H1 (cell line): ENCODE results near the gene CXCR5.

Experiments used
- CBX5 ChIP-seq: fragments of 300-800, 300-1000 bp; sonication (generic); IDR thresholded peaks from 2 replicates; pipeline ENCODE4 v1.7.1; 2016; ENCODE audit warnings: antibody characterized with exemption, low read length, low read depth
- CREB1 ChIP-seq: IDR thresholded peaks from 2 replicates; pipeline ENCODE4 v1.6.1; 2012; ENCODE audit warnings: inconsistent platforms
- FOSL1 ChIP-seq: IDR thresholded peaks from 2 replicates; pipeline ENCODE4 v1.6.1; 2011; ENCODE audit warnings: mild to moderate bottlenecking, low read depth, low read length, moderate library complexity; ENCODE audit not compliant: insufficient read depth
- HDAC2 ChIP-seq, 2 experiments: fragments of 300-600 bp in 1 of 2; sonication (generic) in 1 of 2; IDR thresholded peaks; 2 replicates each; pipeline ENCODE4 v1.6.1; 2011 to 2012; ENCODE audit warnings: low read depth in 2 of 2, low read length in 2 of 2, mild to moderate bottlenecking in 2 of 2, moderate library complexity in 2 of 2, borderline replicate concordance in 1 of 2, inconsistent platforms in 1 of 2
- MAFK ChIP-seq: IDR thresholded peaks from 2 replicates; pipeline ENCODE4 v1.6.1; 2012; ENCODE audit warnings: low read depth, mild to moderate bottlenecking, improper control_type of control experiment, low read length
- POLR2A ChIP-seq, 2 experiments: IDR thresholded peaks; 1 replicate in 1 of 2; 2 replicates in 1 of 2; pipeline ENCODE4 v1.6.1; 2011; ENCODE audit warnings: low read depth in 2 of 2, low read length in 2 of 2, mild to moderate bottlenecking in 2 of 2; ENCODE audit errors: control extremely low read depth in 1 of 2
- POLR2AphosphoS5 ChIP-seq: IDR thresholded peaks from 2 replicates; pipeline ENCODE4 v1.6.1; 2011; ENCODE audit warnings: low read depth, low read length
- RFX5 ChIP-seq: IDR thresholded peaks from 2 replicates; pipeline ENCODE4 v1.6.1; 2011; ENCODE audit warnings: low read depth, low read length, improper control_type of control experiment, borderline replicate concordance
- ZNF274 ChIP-seq: IDR thresholded peaks from 2 replicates; pipeline ENCODE4 v1.7.0; 2012; ENCODE audit warnings: low read length, borderline replicate concordance; ENCODE audit errors: extremely low read depth
- TF ChIP-seq, protein P1 (sequence below), 3 experiments: IDR thresholded peaks; 1 replicate in 2 of 3; 2 replicates in 1 of 3; pipeline versions ENCODE4 v1.5.1 to v1.6.1; 2011; ENCODE audit warnings: low read length in 3 of 3, mild to moderate bottlenecking in 3 of 3, inconsistent platforms in 2 of 3, low read depth in 1 of 3, moderate library complexity in 1 of 3; ENCODE audit not compliant: insufficient read depth in 1 of 3; ENCODE audit errors: control extremely low read depth in 1 of 3
- TF ChIP-seq, protein P2 (sequence below): IDR thresholded peaks from 2 replicates; pipeline ENCODE4 v1.6.1; 2011; ENCODE audit warnings: low read length, improper control_type of control experiment

DNA sequence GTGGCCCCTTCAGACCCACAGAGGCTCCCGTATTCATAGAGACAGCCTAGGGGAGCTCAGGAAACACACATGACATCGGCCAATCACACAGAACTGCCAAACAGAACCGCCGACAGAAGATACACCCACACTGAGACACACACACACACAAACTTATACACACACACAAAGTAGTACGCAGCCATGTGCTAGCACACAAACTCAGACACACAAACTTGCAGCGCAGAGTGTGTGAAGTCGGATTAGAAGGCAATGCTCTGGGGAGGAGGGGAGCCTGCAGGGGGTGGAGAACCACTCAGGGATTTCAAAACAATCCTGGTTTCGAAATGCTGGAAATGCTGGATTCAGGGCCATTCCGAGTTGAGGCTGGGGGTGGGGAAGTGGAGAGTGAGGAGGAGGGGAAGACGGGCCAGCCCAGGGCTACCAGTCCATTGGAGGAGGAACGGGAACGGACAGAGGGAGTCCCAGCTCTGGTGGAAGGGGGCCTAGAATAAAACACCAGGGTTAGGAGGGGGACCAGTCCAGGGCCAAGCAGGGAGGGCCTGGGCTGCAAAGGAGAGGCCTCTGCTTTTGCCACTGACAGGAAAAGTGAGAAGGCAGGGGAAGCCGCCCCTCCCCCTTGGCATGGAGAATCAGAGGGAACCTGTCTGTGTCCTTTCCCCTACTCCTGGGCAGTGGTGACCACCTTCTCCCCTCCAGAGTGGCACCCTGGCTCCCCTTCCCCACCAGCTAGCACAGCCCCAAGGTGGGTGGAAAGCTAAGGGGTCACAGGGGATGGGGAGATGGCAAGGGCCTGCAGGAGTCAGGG, 37.6 kb downstream of the CXCR5 start:
- TF ChIP-seq MAFK (no peak), FOSL1 (no peak), ZNF274 (no peak), POLR2A (IDR thresholded peaks at IDR 0.05; ENCODE audit: control extremely low read depth in 1 of 2, low read depth in 2 of 2, low read length in 2 of 2) (peak in 1 of 2 experiments; percentile 10; a peak in 1 of 3 replicates), POLR2AphosphoS5 (no peak), CREB1 (no peak), HDAC2 (IDR thresholded peaks at IDR 0.05; ENCODE audit: borderline replicate concordance in 1 of 2, low read depth in 2 of 2, low read length in 2 of 2) (no peak), CBX5 (no peak), RFX5 (no peak)
- TF ChIP-seq, protein P1, sequence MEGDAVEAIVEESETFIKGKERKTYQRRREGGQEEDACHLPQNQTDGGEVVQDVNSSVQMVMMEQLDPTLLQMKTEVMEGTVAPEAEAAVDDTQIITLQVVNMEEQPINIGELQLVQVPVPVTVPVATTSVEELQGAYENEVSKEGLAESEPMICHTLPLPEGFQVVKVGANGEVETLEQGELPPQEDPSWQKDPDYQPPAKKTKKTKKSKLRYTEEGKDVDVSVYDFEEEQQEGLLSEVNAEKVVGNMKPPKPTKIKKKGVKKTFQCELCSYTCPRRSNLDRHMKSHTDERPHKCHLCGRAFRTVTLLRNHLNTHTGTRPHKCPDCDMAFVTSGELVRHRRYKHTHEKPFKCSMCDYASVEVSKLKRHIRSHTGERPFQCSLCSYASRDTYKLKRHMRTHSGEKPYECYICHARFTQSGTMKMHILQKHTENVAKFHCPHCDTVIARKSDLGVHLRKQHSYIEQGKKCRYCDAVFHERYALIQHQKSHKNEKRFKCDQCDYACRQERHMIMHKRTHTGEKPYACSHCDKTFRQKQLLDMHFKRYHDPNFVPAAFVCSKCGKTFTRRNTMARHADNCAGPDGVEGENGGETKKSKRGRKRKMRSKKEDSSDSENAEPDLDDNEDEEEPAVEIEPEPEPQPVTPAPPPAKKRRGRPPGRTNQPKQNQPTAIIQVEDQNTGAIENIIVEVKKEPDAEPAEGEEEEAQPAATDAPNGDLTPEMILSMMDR (IDR thresholded peaks at IDR 0.05; ENCODE audit: control extremely low read depth in 1 of 3, insufficient read depth in 1 of 3, low read depth in 1 of 3, low read length in 3 of 3): no peak
- TF ChIP-seq, protein P2, sequence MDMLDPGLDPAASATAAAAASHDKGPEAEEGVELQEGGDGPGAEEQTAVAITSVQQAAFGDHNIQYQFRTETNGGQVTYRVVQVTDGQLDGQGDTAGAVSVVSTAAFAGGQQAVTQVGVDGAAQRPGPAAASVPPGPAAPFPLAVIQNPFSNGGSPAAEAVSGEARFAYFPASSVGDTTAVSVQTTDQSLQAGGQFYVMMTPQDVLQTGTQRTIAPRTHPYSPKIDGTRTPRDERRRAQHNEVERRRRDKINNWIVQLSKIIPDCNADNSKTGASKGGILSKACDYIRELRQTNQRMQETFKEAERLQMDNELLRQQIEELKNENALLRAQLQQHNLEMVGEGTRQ: no peak
